ENCODE data around the gene RTCB. TPM values are rescaled to one million over a fixed set of nuclear protein-coding genes. Genes with fewer than 3 reads are reported as not detected.
"Not testable (repeated sequence)": the region's sequence is repeated elsewhere in the genome, so short reads cannot be mapped to it uniquely, and the experiment has no call there.

Gene RTCB
- total RNA-seq, 4 donors from 2014 or later, result 62.7 to 181 (median 126) TPM

- Histone ChIP-seq H3K4me1 (no peaks in the 10 kb centered on the region), H3K27ac (no peak overlapping the region), H3K9me3 (no peaks in the 10 kb centered on the region), H3K27me3 (no peaks in the 10 kb centered on the region), H3K4me3 (no peak overlapping the region), H3K36me3 (no peaks in the 10 kb centered on the region)
- TF ChIP-seq CTCF (IDR thresholded peaks at IDR 0.05) (peak in 4 of 6 experiments; percentile 25 to 73 (median 72)), POLR2A (IDR thresholded peaks at IDR 0.05) (no peak)
- DNase-seq, result peak in 2 of 3 donors; percentile 53 to 58
Observed at GRCh38 chr22:32378707-32379272, 33.3 kb downstream of the RTCB start.

- Histone ChIP-seq H3K9me3 (no peaks in the 10 kb centered on the region), H3K27ac (no peak overlapping the region), H3K4me3 (no peak overlapping the region), H3K36me3 (no peaks in the 10 kb centered on the region), H3K27me3 (no peaks in the 10 kb centered on the region), H3K4me1 (no peaks in the 10 kb centered on the region)
- TF ChIP-seq POLR2A (IDR thresholded peaks at IDR 0.05) (no peak), CTCF (IDR thresholded peaks at IDR 0.05) (no peak)
- peak in 1 of 3 donors; percentile 25 for DNase-seq
Observed at GRCh38 chr22:32376681-32377080, 35.4 kb downstream of the RTCB start.

DNA sequence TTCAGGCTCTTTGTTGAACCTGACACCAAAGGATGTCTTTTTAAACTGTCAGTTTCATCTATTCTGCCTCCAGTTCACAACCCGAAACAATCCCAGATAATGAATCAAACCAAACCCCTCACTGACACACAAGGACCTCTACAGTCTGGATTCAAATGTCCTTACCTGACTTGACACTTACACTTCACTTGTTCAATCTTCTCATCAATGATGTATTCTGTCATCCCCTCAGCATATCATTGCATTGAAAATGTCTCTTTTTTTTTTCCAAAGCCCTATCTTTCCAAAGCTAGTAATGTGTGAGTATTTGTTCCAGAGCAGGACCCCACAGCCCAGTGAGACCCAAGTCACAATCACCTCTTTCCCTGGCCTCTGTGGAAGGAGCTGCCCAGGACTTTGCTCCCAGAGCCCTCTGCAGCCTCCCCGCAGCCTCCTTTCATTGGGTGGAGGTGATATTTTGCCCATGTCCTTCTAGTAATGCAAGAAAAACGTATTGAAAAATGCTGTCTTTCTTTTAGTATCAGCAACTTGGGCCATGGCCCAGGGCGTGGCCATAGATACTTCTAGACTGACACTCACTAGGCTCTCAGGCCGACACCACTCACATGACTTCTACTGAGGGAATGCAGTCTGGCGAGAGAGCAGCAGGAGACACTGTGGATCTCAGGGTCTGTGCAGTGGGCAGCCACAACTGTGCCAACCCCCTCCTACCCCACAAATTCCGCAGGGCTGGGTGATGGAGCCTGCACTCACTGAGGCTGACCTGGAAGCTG is 36.2 kb downstream of the RTCB start:
- DNase-seq, result no peak
- TF ChIP-seq POLR2A (IDR thresholded peaks at IDR 0.05) (no peak), CTCF (IDR thresholded peaks at IDR 0.05) (no peak)
- H3K27ac ChIP-seq, result no peak overlapping the region
- H3K36me3 ChIP-seq, result no peaks in the 10 kb centered on the region
- H3K4me3 ChIP-seq, result no peak overlapping the region
- H3K9me3 ChIP-seq, result no peaks in the 10 kb centered on the region
- no peaks in the 10 kb centered on the region for H3K4me1 ChIP-seq
- no peaks in the 10 kb centered on the region for H3K27me3 ChIP-seq

- H3K36me3 ChIP-seq, result no peaks in the 10 kb centered on the region
- DNase-seq, result no peak
- TF ChIP-seq POLR2A (IDR thresholded peaks at IDR 0.05) (no peak), CTCF (IDR thresholded peaks at IDR 0.05) (no peak)
- H3K4me3 ChIP-seq, result no peak overlapping the region
- H3K27ac ChIP-seq, result no peak overlapping the region
- no peaks in the 10 kb centered on the region for H3K27me3 ChIP-seq
- no peaks in the 10 kb centered on the region for H3K4me1 ChIP-seq
- H3K9me3 ChIP-seq, result no peaks in the 10 kb centered on the region
Observed at GRCh38 chr22:32364210-32364609, 47.8 kb downstream of the RTCB start.

- Histone ChIP-seq H3K4me3 (no peak overlapping the region), H3K27me3 (no peaks in the 10 kb centered on the region), H3K4me1 (no peaks in the 10 kb centered on the region), H3K36me3 (no peaks in the 10 kb centered on the region), H3K9me3 (no peaks in the 10 kb centered on the region), H3K27ac (no peak overlapping the region)
- no peak for DNase-seq
- TF ChIP-seq CTCF (IDR thresholded peaks at IDR 0.05) (no peak), POLR2A (IDR thresholded peaks at IDR 0.05) (no peak)
Observed at GRCh38 chr22:32361257-32361656, 50.8 kb downstream of the RTCB start.

DNA sequence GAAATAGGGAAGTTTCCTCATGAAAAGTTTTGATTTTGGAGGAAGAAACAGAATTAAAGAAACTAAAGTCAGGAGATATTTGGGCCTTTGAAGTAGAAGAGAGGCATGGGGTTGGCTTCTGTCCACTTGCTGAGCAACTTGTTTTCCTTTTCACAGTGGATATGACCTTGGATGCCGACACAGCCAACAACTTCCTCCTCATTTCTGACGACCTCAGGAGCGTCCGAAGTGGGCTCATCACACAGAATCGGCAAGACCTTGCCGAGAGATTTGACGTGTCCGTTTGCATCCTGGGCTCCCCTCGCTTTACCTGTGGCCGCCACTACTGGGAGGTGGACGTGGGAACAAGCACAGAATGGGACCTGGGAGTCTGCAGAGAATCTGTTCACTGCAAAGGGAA is 52.0 kb downstream of the RTCB start:
- DNase-seq, H3K9me3 ChIP-seq, H3K36me3 ChIP-seq, H3K27me3 ChIP-seq, H3K4me3 ChIP-seq, H3K4me1 ChIP-seq, H3K27ac ChIP-seq: not testable (repeated sequence)

DNA sequence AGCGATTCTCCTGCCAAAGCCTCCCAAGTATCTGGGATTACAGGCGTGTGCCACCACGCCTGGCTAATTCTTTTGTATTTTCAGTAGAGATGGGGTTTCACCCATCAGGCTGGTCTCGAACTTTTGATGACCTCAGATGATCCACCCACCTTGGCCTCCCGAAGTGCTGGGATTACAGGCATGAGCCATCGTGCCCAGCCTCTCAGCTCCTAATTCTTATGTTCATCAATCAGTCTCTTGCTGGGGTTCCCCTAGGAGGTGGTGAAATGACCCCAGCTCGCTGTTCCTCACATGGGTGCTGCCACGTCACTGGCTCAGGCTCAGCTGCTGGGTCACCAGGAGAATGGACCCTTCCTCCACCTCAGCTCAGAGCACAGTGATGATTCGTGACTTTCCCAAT is 54.5 kb downstream of the RTCB start, which contains the start of gene RFPL3:
TSS of gene RFPL3 (plus strand) at position 301 of the 400 bp plus-strand sequence. CDS start 205 bp downstream, outside the sequence.
- H3K4me3 ChIP-seq, H3K36me3 ChIP-seq, H3K4me1 ChIP-seq, DNase-seq, H3K27me3 ChIP-seq, H3K9me3 ChIP-seq, H3K27ac ChIP-seq: not testable (repeated sequence)

Measured in Peyer's patch (tissue), 4 donors.